K562 (cell line): Measurements from ENCODE around the gene JMY. TPM values are rescaled to one million over a fixed set of nuclear protein-coding genes. Genes with fewer than 3 reads are reported as not detected.

Experiments used
- ATAC-seq: fragments of 200-7000 bp; cut with Tn5 transposase; 3 replicates; pipeline ENCODE4 v1.9.1; 2020; ENCODE audit warnings: moderate library complexity
- BruUV-seq: library from RNA; stranded (reverse); fragments of 400-500 nt; replicated peaks from 2 replicates; lab custom pipeline; 2021; lab: Mats Ljungman, UMichigan
- CTCF ChIA-PET: fragments of 300-600 bp; formaldehyde crosslinking; extraction: SDS; loops from one replicate; lab custom pipeline; 2021; ENCODE audit warnings: low intra/inter-chr PET ratio; lab: Yijun Ruan, JAX
- POLR2A ChIA-PET: fragments of 300-600, 350-650 bp; sonication (Branson Sonifier 250); formaldehyde crosslinking; extraction: SDS; loops from one replicate; lab custom pipeline; 2021; ENCODE audit warnings: antibody characterized with exemption, inconsistent platforms; lab: Yijun Ruan, JAX
- DNase-seq, 4 experiments: peaks; one replicate each; pipeline versions ENCODE4 v3.0.0 to v3.0.0-alpha.2; 2011 to 2018; ENCODE audit warnings: low spot score in 3 of 4, mixed read lengths in 3 of 4; ENCODE audit errors: extremely low read depth in 1 of 4
- FAIRE-seq: peaks from 2 replicates; lab custom pipeline; 2011; peaks lifted over from hg19 to GRCh38; lab: Jason Lieb, UNC
- H2AFZ ChIP-seq: 2 replicates; pipeline ENCODE4 v1.6.0; 2011; ENCODE audit warnings: low read depth, low read length, control low read depth, inconsistent platforms
- H3K27ac ChIP-seq: fragments of 200-600 bp; 3 replicates; pipeline ENCODE4 v1.8.0; 2011; ENCODE audit warnings: low read depth, mild to moderate bottlenecking, control low read depth, inconsistent platforms, low read length, moderate library complexity, mixed read lengths; ENCODE audit errors: extremely low read depth
- H3K27me3 ChIP-seq, 2 experiments: fragments of 300-600 bp in 1 of 2; 2 replicates in 1 of 2; 3 replicates in 1 of 2; pipeline versions ENCODE4 v1.6.0 to v1.8.0; 2011; ENCODE audit warnings: inconsistent platforms in 2 of 2, low read length in 2 of 2, mild to moderate bottlenecking in 1 of 2, mixed read lengths in 1 of 2, moderate library complexity in 1 of 2; ENCODE audit not compliant: control insufficient read depth in 2 of 2, insufficient read depth in 2 of 2
- H3K36me3 ChIP-seq: fragments of 300-600 bp; 3 replicates; pipeline ENCODE4 v1.8.0; 2011; ENCODE audit warnings: mild to moderate bottlenecking, low read length, inconsistent platforms; ENCODE audit not compliant: control insufficient read depth, insufficient read depth
- H3K4me1 ChIP-seq, 2 experiments: fragments of 200-600 bp in 1 of 2; replicated peaks in 1 of 2; 2 replicates in 1 of 2; 3 replicates in 1 of 2; pipeline versions ENCODE4 v1.5.1 to v1.8.0; 2011; ENCODE audit warnings: inconsistent platforms in 2 of 2, low read length in 2 of 2, mild to moderate bottlenecking in 1 of 2, mixed read lengths in 1 of 2, moderate library complexity in 1 of 2; ENCODE audit not compliant: control insufficient read depth in 2 of 2, insufficient read depth in 2 of 2
- H3K4me2 ChIP-seq: 2 replicates; pipeline ENCODE4 v1.6.1; 2011; ENCODE audit warnings: low read length, control low read depth, inconsistent platforms, mixed read lengths; ENCODE audit not compliant: insufficient read depth
- H3K4me3 ChIP-seq: fragments of 200-600 bp; sonication (generic), shearing (Covaris generic); 2 replicates; pipeline ENCODE4 v1.5.1; 2016; ENCODE audit warnings: control low read depth, inconsistent platforms
- H3K79me2 ChIP-seq: fragments of 200-600 bp; 3 replicates; pipeline ENCODE4 v1.8.0; 2011; ENCODE audit warnings: low read length, inconsistent platforms; ENCODE audit not compliant: control insufficient read depth, insufficient read depth
- H3K9ac ChIP-seq, 2 experiments: 2 replicates each; pipeline versions ENCODE4 v1.6.0 to v1.6.1; 2011; ENCODE audit warnings: low read depth in 2 of 2, low read length in 2 of 2, control low read depth in 1 of 2, inconsistent platforms in 1 of 2, mild to moderate bottlenecking in 1 of 2, mixed read lengths in 1 of 2; ENCODE audit not compliant: insufficient read depth in 1 of 2
- H3K9me1 ChIP-seq: one replicate; pipeline ENCODE4 v1.6.0; 2011; ENCODE audit warnings: inconsistent platforms, mild to moderate bottlenecking, low read length, moderate library complexity; ENCODE audit not compliant: control insufficient read depth, insufficient read depth
- H3K9me3 ChIP-seq: replicated peaks from 2 replicates; pipeline ENCODE4 v1.5.1; 2011; ENCODE audit warnings: low read depth, low read length, inconsistent platforms; ENCODE audit not compliant: control insufficient read depth, insufficient read depth
- H4K20me1 ChIP-seq: replicated peaks from 2 replicates; pipeline ENCODE4 v1.6.1; 2011; ENCODE audit warnings: low read length, inconsistent platforms, mixed read lengths; ENCODE audit not compliant: control insufficient read depth, insufficient read depth
- CEBPB ChIP-seq: fragments of 450-650 bp; IDR thresholded peaks from 2 replicates; pipeline ENCODE4 v1.6.1; 2016; ENCODE audit warnings: missing genetic modification characterization, missing compliant biosample characterization
- GABPB2 ChIP-seq: fragments of 250-450 bp; sonication (Bioruptor Pico); conservative IDR thresholded peaks from 2 replicates; pipeline ENCODE4 v1.5.1; 2021; ENCODE audit warnings: mild to moderate bottlenecking
- ZNF766 ChIP-seq: fragments of 200-800 bp; sonication (Bioruptor generic); conservative IDR thresholded peaks from 2 replicates; pipeline ENCODE4 v1.6.1; 2016; ENCODE audit warnings: missing genetic modification characterization, missing compliant biosample characterization
- WGBS: fragments of 100-300 bp; shearing (Covaris generic); methylation state at CpG from one replicate; pipeline ENCODE4 v1.1.6; 2016; ENCODE audit warnings: low coverage, mixed read lengths; ENCODE audit not compliant: insufficient coverage; ENCODE audit errors: missing lambda C conversion rate; 5-methylcytosine and 5-hydroxymethylcytosine counted together
- in situ Hi-C: fragments of 300-500 bp; cut with MboI; formaldehyde crosslinking; loops from 4 replicates; pipeline ENCODE4 v1.15.0; 2018; ENCODE audit warnings: inconsistent platforms, mixed read lengths
- intact Hi-C: fragments of 100-400 bp; cut with micrococcal nuclease; formaldehyde crosslinking; loops from 2 replicates; pipeline ENCODE4 v1.14.2; 2022
- polyA plus RNA-seq, 8 experiments: library from polyadenylated mRNA; depleted of rRNA in 4 of 8; stranded (reverse) in 5 of 8; unstranded in 3 of 8; fragments of >200 nt; fragmentation: Nextera tagmentation in 2 of 8; fragmentation: Illumina TruSeq in 1 of 8; extraction: Ambion mirVana in 2 of 8; extraction: Trizol in 1 of 8; gene quantifications; 2 replicates each; pipeline versions ENCODE4 v1.2.1 to v1.2.3, GENCODE V29; 2011 to 2014; ENCODE audit warnings: inconsistent platforms in 1 of 8, missing spikeins in 1 of 8
- total RNA-seq, 7 experiments: library from RNA; depleted of rRNA in 6 of 7; stranded (reverse); fragments of >200 nt in 6 of 7; fragmentation: Illumina TruSeq in 2 of 7; extraction: Trizol in 2 of 7; gene quantifications; 2 replicates each; pipeline versions ENCODE4 v1.2.1 to v1.2.3, GENCODE V29; 2011 to 2021; ENCODE audit warnings: low replicate concordance in 1 of 7
- TF ChIP-seq, protein P1 (sequence below): fragments of 450-650 bp; IDR thresholded peaks from 2 replicates; pipeline ENCODE4 v1.6.1; 2016; ENCODE audit warnings: borderline replicate concordance
- TF ChIP-seq, protein P2 (sequence below): fragments of 450-650 bp; IDR thresholded peaks from 2 replicates; pipeline ENCODE4 v1.6.1; 2016; ENCODE audit warnings: low read depth, mild to moderate bottlenecking, moderate library complexity

Gene JMY
- total and polyA plus RNA-seq, 9 of the 15 experiments (the other 6 are each of a cell fraction or from before 2014, with no cell fraction given), result 1.1 to 5.5 (median 3.7) TPM

DNA sequence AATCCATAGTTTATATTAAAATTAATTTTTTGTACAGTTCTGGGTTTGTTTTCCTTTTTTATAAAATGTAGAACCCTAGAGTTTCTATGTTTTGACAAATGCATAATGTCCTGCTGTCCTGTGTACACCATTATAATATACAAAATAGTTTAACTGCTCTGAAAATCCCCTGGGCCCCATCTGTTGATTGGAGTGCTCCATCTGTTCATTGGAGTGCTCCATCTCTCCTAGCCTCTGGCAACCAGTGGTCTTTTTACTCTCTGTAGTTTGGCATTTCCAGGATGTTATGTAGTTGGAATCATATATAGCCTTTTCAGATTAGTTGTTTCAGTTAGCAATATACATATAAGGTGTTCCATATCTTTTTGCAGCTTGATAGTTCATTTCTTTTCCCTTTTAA lies 31.2 kb downstream of the JMY start (continued):
- TF ChIP-seq, protein P1, sequence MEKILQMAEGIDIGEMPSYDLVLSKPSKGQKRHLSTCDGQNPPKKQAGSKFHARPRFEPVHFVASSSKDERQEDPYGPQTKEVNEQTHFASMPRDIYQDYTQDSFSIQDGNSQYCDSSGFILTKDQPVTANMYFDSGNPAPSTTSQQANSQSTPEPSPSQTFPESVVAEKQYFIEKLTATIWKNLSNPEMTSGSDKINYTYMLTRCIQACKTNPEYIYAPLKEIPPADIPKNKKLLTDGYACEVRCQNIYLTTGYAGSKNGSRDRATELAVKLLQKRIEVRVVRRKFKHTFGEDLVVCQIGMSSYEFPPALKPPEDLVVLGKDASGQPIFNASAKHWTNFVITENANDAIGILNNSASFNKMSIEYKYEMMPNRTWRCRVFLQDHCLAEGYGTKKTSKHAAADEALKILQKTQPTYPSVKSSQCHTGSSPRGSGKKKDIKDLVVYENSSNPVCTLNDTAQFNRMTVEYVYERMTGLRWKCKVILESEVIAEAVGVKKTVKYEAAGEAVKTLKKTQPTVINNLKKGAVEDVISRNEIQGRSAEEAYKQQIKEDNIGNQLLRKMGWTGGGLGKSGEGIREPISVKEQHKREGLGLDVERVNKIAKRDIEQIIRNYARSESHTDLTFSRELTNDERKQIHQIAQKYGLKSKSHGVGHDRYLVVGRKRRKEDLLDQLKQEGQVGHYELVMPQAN, result no peak
- TF ChIP-seq ZNF766 (CRISPR knock-in tag), result no peak
- TF ChIP-seq, protein P2, sequence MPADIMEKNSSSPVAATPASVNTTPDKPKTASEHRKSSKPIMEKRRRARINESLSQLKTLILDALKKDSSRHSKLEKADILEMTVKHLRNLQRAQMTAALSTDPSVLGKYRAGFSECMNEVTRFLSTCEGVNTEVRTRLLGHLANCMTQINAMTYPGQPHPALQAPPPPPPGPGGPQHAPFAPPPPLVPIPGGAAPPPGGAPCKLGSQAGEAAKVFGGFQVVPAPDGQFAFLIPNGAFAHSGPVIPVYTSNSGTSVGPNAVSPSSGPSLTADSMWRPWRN, result no peak

DNA sequence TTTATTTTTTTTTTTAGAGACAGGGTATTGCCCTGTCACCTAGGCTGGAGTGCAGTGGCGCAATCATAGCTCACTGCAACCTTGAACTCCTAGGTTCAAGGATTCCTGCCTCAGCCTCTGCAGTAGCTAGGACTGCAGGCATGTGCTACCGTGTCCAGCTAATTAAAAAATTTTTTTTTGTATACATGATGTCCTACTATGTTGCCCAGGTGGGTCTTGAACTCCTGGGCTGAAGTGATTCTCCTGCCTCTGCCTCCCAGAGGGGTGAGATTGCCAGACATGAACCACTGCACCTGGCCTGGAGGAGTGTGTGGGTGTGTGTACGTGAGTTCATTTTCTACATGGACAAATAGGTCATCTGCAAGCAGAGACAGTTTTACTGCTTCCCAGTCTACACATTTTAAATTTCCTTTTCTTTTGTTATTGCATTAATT lies 33.8 kb downstream of the JMY start:
- BruUV-seq, result no TSS peak
- WGBS, result 49% methylated on average over 3 of the region's 3 CpGs
- Histone ChIP-seq H3K36me3 (no peaks in the 10 kb centered on the region), H3K4me3 (no peak overlapping the region), H3K9ac (no peak overlapping the region), H3K27me3 (no peaks in the 10 kb centered on the region), H3K9me3 (no peaks in the 10 kb centered on the region), H3K79me2 (no peaks in the 10 kb centered on the region; the same call in 2 of the 3 replicates), H2AFZ (no peak overlapping the region), H3K9me1 (no peaks in the 10 kb centered on the region), H4K20me1 (no peaks in the 10 kb centered on the region), H3K27ac (no peak overlapping the region), H3K4me1 (no peaks in the 10 kb centered on the region), H3K4me2 (no peak overlapping the region)
- ChIA-PET CTCF (interaction anchor here (0.5 kb wide), 1 partner anchor 450 kb away, joined by 3 read pairs; no protein-coding TSS in a partner anchor), POLR2A (no interaction called here)
- DNase-seq (no peak), ATAC-seq (no peak), FAIRE-seq (no peak)
- TF ChIP-seq GABPB2 (CRISPR knock-in tag), result no peak
- TF ChIP-seq CEBPB (tag), result 0 out of 2 replicates have a peak, but pooled peaks have one; percentile 29
- in situ Hi-C loops (no loop called here), intact Hi-C loops (no loop called here)
